NB4 (cell line): ENCODE measurements around the gene GIMAP5.

Source experiments
- MYC ChIP-seq: IDR thresholded peaks from 2 replicates; pipeline ENCODE4 v1.6.1; 2011; ENCODE audit warnings: low read depth, low read length
- POLR2A ChIP-seq: IDR thresholded peaks from 2 replicates; pipeline ENCODE4 v1.6.1; 2011; ENCODE audit warnings: mild to moderate bottlenecking; ENCODE audit not compliant: insufficient read length; ENCODE audit errors: extremely low read depth
- TF ChIP-seq, protein P1 (sequence below): IDR thresholded peaks from one replicate; pipeline ENCODE4 v1.5.1; 2012; ENCODE audit warnings: low read depth, low read length
- TF ChIP-seq, protein P2 (sequence below): IDR thresholded peaks from 2 replicates; pipeline ENCODE4 v1.6.1; 2011; ENCODE audit warnings: low read depth, low read length

DNA sequence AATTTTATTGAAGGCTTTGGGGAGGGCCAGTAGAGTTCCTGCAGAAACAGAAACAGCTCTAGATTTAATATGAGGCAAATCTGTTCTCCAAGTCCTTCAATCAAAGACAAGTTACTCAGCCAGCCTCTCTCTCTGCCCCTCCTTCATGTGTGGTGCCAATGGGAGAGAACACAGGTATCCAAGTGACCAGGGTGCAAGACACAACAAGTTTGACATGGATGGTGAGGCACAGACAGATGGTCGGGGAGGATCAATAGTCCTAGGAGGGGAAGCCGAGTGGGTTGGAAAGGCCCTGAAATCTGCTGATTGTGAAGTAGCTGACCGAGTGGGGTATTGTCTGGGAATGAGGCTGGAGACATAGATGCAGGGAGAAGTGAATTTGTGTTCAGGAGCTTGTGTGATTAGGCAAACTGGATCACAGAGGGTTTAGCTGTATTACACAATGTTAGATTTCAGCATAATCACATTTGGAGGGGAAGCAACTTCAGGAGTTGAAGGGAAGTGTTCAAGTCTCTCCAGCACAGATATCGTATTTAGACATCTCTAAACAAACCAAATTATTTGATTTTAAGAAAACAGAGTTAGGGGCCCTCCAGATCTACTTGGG is 19.3 kb upstream of the GIMAP5 start:
- TF ChIP-seq MYC (no peak), POLR2A (no peak)
- TF ChIP-seq, protein P1, sequence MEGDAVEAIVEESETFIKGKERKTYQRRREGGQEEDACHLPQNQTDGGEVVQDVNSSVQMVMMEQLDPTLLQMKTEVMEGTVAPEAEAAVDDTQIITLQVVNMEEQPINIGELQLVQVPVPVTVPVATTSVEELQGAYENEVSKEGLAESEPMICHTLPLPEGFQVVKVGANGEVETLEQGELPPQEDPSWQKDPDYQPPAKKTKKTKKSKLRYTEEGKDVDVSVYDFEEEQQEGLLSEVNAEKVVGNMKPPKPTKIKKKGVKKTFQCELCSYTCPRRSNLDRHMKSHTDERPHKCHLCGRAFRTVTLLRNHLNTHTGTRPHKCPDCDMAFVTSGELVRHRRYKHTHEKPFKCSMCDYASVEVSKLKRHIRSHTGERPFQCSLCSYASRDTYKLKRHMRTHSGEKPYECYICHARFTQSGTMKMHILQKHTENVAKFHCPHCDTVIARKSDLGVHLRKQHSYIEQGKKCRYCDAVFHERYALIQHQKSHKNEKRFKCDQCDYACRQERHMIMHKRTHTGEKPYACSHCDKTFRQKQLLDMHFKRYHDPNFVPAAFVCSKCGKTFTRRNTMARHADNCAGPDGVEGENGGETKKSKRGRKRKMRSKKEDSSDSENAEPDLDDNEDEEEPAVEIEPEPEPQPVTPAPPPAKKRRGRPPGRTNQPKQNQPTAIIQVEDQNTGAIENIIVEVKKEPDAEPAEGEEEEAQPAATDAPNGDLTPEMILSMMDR, result no peak
- TF ChIP-seq, protein P2, sequence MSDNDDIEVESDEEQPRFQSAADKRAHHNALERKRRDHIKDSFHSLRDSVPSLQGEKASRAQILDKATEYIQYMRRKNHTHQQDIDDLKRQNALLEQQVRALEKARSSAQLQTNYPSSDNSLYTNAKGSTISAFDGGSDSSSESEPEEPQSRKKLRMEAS, result no peak
